MM.1S (cell line): Measurements from ENCODE around the gene ABTB2.

Experiments
- EZH2 ChIP-seq: fragments of 300-600 bp; sonication (generic); optimal IDR thresholded peaks from 2 replicates; pipeline ENCODE3; 2017; ENCODE audit warnings: low read depth, mild to moderate bottlenecking, antibody characterized with exemption, low read length, mixed read lengths
- EZH2phosphoT487 ChIP-seq: fragments of 300-600 bp; sonication (generic); IDR thresholded peaks from 2 replicates; pipeline ENCODE4 v1.6.1; 2018; ENCODE audit warnings: antibody characterized with exemption, low read length
- TF ChIP-seq, protein P1 (sequence below): fragments of 300-600 bp; sonication (generic); IDR thresholded peaks from 2 replicates; pipeline ENCODE4 v1.5.1; 2016; ENCODE audit warnings: antibody characterized with exemption, low read length, mixed read lengths

DNA sequence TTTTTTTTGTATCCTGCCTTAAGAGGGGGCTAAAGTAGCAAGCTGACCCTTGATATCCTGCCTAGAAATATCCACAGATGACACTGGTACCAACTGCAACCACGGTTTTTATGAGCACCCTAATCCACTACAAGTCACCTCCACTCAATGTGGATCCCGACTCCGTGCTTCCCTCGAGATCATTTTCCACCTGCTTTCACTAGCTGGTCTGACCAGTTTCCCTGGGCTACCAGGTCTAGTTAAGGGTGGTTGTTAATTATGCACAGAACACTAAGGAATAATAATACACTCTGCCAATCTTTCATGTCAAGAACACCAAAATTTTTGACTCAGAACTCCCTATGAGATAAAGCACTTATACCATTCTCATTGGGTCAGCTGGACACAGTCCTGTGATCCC is 82.3 kb downstream of the ABTB2 start:
- TF ChIP-seq, protein P1, sequence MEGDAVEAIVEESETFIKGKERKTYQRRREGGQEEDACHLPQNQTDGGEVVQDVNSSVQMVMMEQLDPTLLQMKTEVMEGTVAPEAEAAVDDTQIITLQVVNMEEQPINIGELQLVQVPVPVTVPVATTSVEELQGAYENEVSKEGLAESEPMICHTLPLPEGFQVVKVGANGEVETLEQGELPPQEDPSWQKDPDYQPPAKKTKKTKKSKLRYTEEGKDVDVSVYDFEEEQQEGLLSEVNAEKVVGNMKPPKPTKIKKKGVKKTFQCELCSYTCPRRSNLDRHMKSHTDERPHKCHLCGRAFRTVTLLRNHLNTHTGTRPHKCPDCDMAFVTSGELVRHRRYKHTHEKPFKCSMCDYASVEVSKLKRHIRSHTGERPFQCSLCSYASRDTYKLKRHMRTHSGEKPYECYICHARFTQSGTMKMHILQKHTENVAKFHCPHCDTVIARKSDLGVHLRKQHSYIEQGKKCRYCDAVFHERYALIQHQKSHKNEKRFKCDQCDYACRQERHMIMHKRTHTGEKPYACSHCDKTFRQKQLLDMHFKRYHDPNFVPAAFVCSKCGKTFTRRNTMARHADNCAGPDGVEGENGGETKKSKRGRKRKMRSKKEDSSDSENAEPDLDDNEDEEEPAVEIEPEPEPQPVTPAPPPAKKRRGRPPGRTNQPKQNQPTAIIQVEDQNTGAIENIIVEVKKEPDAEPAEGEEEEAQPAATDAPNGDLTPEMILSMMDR, result no peak
- no peak for TF ChIP-seq EZH2
- TF ChIP-seq EZH2phosphoT487, result no peak
